ENCODE measurements around the gene HMGCL.

DNA sequence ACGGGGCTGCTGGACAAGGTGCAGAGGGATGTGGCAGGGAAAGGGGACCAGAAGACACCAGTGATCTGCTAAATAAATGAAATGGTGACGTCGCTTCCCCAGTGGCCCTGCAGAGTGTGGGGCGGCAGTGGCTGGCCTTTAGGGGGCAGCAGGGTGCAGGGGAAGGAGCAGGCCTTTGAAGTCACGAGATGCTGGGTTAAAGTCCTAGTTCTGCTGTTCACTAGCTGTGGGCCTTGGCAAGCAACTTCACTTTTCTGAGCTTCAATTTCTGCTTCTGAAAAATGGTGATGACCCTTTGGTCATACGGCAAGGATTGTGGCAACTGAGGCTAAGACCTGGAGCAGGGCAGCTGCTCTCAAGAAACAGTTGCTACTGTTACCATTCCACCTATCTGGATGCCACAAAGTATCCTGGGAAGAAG, 15.5 kb downstream of the HMGCL start:
- TF ChIP-seq LEF1 (IDR thresholded peaks at IDR 0.05; ENCODE audit: borderline replicate concordance) (peak; percentile 98), FOXM1 (IDR thresholded peaks at IDR 0.05; ENCODE audit: borderline replicate concordance) (no peak), HDGF (IDR thresholded peaks at IDR 0.05; ENCODE audit: borderline replicate concordance) (no peak), ZNF384 (IDR thresholded peaks at IDR 0.05) (no peak), ELF4 (IDR thresholded peaks at IDR 0.05) (no peak), FOXK2 (IDR thresholded peaks at IDR 0.05) (no peak), SP1 (IDR thresholded peaks at IDR 0.05) (no peak), SUZ12 (IDR thresholded peaks at IDR 0.05) (no peak), L3MBTL2 (conservative IDR thresholded peaks at IDR 0.05) (no peak), BHLHE40 (IDR thresholded peaks at IDR 0.05; ENCODE audit: borderline replicate concordance) (no peak), TARDBP (IDR thresholded peaks at IDR 0.05) (no peak), ARNT (IDR thresholded peaks at IDR 0.05) (no peak)
